Hepatocyte (in vitro differentiated cells): Measurements from ENCODE around the gene CDK2AP2. TPM values are rescaled to one million over a fixed set of nuclear protein-coding genes. Genes with fewer than 3 reads are reported as not detected.

Source experiments
- DNase-seq: peaks from one replicate; pipeline ENCODE4 v3.0.0-alpha.2; 2016; ENCODE audit warnings: low spot score
- H2AFZ ChIP-seq: fragments of 200-600 bp; sonication (generic); 2 replicates; pipeline ENCODE4 v1.6.0; 2016; ENCODE audit warnings: antibody characterized with exemption, mild to moderate bottlenecking
- H3K27ac ChIP-seq: fragments of 200-600 bp; sonication (generic); 2 replicates; pipeline ENCODE4 v1.5.1; 2016; ENCODE audit warnings: mild to moderate bottlenecking
- H3K27me3 ChIP-seq: fragments of 200-600 bp; sonication (generic); 2 replicates; pipeline ENCODE4 v1.6.1; 2016
- H3K36me3 ChIP-seq: fragments of 200-600 bp; sonication (generic); replicated peaks from 2 replicates; pipeline ENCODE4 v1.5.1; 2016; ENCODE audit warnings: low read depth; ENCODE audit not compliant: insufficient read depth
- H3K4me1 ChIP-seq: fragments of 200-600 bp; sonication (generic); 2 replicates; pipeline ENCODE4 v1.5.1; 2016; ENCODE audit warnings: mild to moderate bottlenecking, moderate library complexity; ENCODE audit not compliant: insufficient read depth
- H3K4me2 ChIP-seq: fragments of 200-600 bp; sonication (generic); 2 replicates; pipeline ENCODE4 v1.6.0; 2016
- H3K4me3 ChIP-seq: fragments of 200-600 bp; sonication (generic); 2 replicates; pipeline ENCODE4 v1.5.1; 2016; ENCODE audit warnings: mild to moderate bottlenecking
- H3K79me2 ChIP-seq: fragments of 200-600 bp; sonication (generic); 2 replicates; pipeline ENCODE4 v1.6.0; 2017; ENCODE audit warnings: mild to moderate bottlenecking
- H3K9me2 ChIP-seq: fragments of 200-600 bp; sonication (generic); replicated peaks from 2 replicates; pipeline ENCODE4 v1.6.0; 2017; ENCODE audit warnings: mild to moderate bottlenecking; ENCODE audit not compliant: insufficient read depth
- H3K9me3 ChIP-seq: fragments of 200-600 bp; sonication (generic); 2 replicates; pipeline ENCODE4 v1.5.1; 2016; ENCODE audit warnings: low read depth, mild to moderate bottlenecking
- H4K20me1 ChIP-seq: fragments of 200-600 bp; sonication (generic); 2 replicates; pipeline ENCODE4 v1.6.0; 2016; ENCODE audit warnings: mild to moderate bottlenecking; ENCODE audit not compliant: insufficient read depth, poor library complexity, severe bottlenecking
- CTCF ChIP-seq: fragments of 200-600 bp; sonication (generic); IDR thresholded peaks from 2 replicates; pipeline ENCODE4 v1.5.1; 2016; ENCODE audit warnings: antibody characterized with exemption, mild to moderate bottlenecking; ENCODE audit not compliant: poor library complexity
- EZH2 ChIP-seq: fragments of 200-600 bp; sonication (generic); IDR thresholded peaks from 2 replicates; pipeline ENCODE4 v1.6.1; 2016; ENCODE audit warnings: antibody characterized with exemption, mild to moderate bottlenecking, borderline replicate concordance
- EZH2phosphoT487 ChIP-seq: fragments of 200-600 bp; sonication (generic); IDR thresholded peaks from one replicate; pipeline ENCODE4 v1.6.1; 2018; ENCODE audit warnings: antibody characterized with exemption, mild to moderate bottlenecking, low read depth, moderate library complexity; ENCODE audit not compliant: unreplicated experiment, severe bottlenecking
- WGBS: methylation state at CpG from one replicate; pipeline ENCODE4 v1.1.6; 2016; ENCODE audit warnings: low lambda C conversion rate; ENCODE audit errors: missing lambda C conversion rate; 5-methylcytosine and 5-hydroxymethylcytosine counted together
- polyA plus RNA-seq: library from polyadenylated mRNA; unstranded; fragments of >200 nt; fragmentation: Nextera tagmentation; extraction: Ambion mirVana; gene quantifications from 2 replicates; pipeline ENCODE4 v1.2.1, GENCODE V29; 2016
- total RNA-seq: library from RNA; depleted of rRNA; stranded (reverse); fragments of >200 nt; gene quantifications from 2 replicates; pipeline ENCODE4 v1.2.3, GENCODE V29; 2014

CDK2AP2 gene
- total and polyA plus RNA-seq, 2 experiments from 2014 or later, result 47.3 to 177 TPM

- Histone ChIP-seq H2AFZ (no peak overlapping the region), H3K4me1 (no peaks in the 10 kb centered on the region), H3K36me3 (no peaks in the 10 kb centered on the region), H3K27ac (no peak overlapping the region), H4K20me1 (no peaks in the 10 kb centered on the region), H3K9me2 (no peaks in the 10 kb centered on the region), H3K27me3 (no peaks in the 10 kb centered on the region), H3K9me3 (peaks cover 4% of the 10 kb centered on the region), H3K4me3 (no peak overlapping the region), H3K4me2 (no peak overlapping the region), H3K79me2 (no peaks in the 10 kb centered on the region)
- no peak for DNase-seq
- no peak for TF ChIP-seq EZH2phosphoT487
- no peak for TF ChIP-seq EZH2
- no peak for TF ChIP-seq CTCF
- WGBS, result 94% methylated on average over 5 of the region's 5 CpGs
Measured at GRCh38 chr11:67530282-67530592, 22.3 kb upstream of the CDK2AP2 start.

- H3K27ac ChIP-seq, result no peak overlapping the region
- H3K9me3 ChIP-seq, result no peaks in the 10 kb centered on the region
- H3K36me3 ChIP-seq, result no peaks in the 10 kb centered on the region
- no peaks in the 10 kb centered on the region for H3K27me3 ChIP-seq
- H4K20me1 ChIP-seq, result no peaks in the 10 kb centered on the region
- no peaks in the 10 kb centered on the region for H3K4me1 ChIP-seq
- H3K79me2 ChIP-seq, result no peaks in the 10 kb centered on the region
- TF ChIP-seq EZH2, result no peak
- TF ChIP-seq CTCF, result no peak
- no peak for TF ChIP-seq EZH2phosphoT487
- no peak for DNase-seq
- H3K4me3 ChIP-seq, result no peak overlapping the region
- H3K4me2 ChIP-seq, result no peak overlapping the region
- H3K9me2 ChIP-seq, result no peaks in the 10 kb centered on the region
- 93% methylated on average over 4 of the region's 4 CpGs for WGBS
- no peak overlapping the region for H2AFZ ChIP-seq
Measured at GRCh38 chr11:67528376-67528775, 20.4 kb upstream of the CDK2AP2 start.

GRCh38 chr11:67525275-67525976, 17.5 kb upstream of the CDK2AP2 start:
- Histone ChIP-seq H3K4me2 (no peak overlapping the region), H4K20me1 (no peaks in the 10 kb centered on the region), H3K9me2 (no peaks in the 10 kb centered on the region), H3K79me2 (no peaks in the 10 kb centered on the region), H3K27me3 (no peaks in the 10 kb centered on the region), H3K4me1 (no peaks in the 10 kb centered on the region), H3K27ac (no peak overlapping the region), H3K36me3 (no peaks in the 10 kb centered on the region), H2AFZ (no peak overlapping the region), H3K9me3 (no peaks in the 10 kb centered on the region), H3K4me3 (no peak overlapping the region)
- TF ChIP-seq CTCF (no peak), EZH2phosphoT487 (no peak), EZH2 (no peak)
- 77% methylated on average over 5 of the region's 5 CpGs for WGBS
- no peak for DNase-seq

GRCh38 chr11:67524480-67524808, 16.5 kb upstream of the CDK2AP2 start:
- Histone ChIP-seq H4K20me1 (no peaks in the 10 kb centered on the region), H3K36me3 (no peaks in the 10 kb centered on the region), H3K4me2 (no peak overlapping the region), H3K27me3 (no peaks in the 10 kb centered on the region), H3K9me2 (no peaks in the 10 kb centered on the region), H3K4me3 (no peak overlapping the region), H3K9me3 (no peaks in the 10 kb centered on the region), H3K79me2 (no peaks in the 10 kb centered on the region), H3K4me1 (no peaks in the 10 kb centered on the region), H2AFZ (no peak overlapping the region), H3K27ac (no peak overlapping the region)
- DNase-seq, result no peak
- 86% methylated on average over 9 of the region's 9 CpGs for WGBS
- TF ChIP-seq EZH2, result no peak
- no peak for TF ChIP-seq EZH2phosphoT487
- TF ChIP-seq CTCF, result no peak
